PC-9 (cell line): ENCODE data around the gene DLEU7. TPM values are rescaled to one million over a fixed set of nuclear protein-coding genes. Genes with fewer than 3 reads are reported as not detected.

Experiments
- BruUV-seq: library from RNA; stranded (reverse); fragments of 400-500 nt; replicated peaks from 2 replicates; lab custom pipeline; 2021; lab: Mats Ljungman, UMichigan
- CTCF ChIA-PET: fragments of 300-600 bp; sonication (Branson Sonifier 250); formaldehyde crosslinking; loops from one replicate; lab custom pipeline; 2022; ENCODE audit warnings: antibody characterized with exemption; lab: Charles Lee
- POLR2A ChIA-PET: fragments of 300-600 bp; sonication (Branson Sonifier 250); formaldehyde crosslinking; loops from one replicate; lab custom pipeline; 2022; ENCODE audit warnings: antibody characterized with exemption; ENCODE audit not compliant: unreplicated experiment; lab: Charles Lee
- DNase-seq, 2 experiments: peaks; one replicate each; pipeline versions ENCODE4 v3.0.0 to v3.0.0-alpha.2; 2015 to 2022; ENCODE audit warnings: mixed read lengths in 1 of 2
- H2AFZ ChIP-seq: fragments of 200-600 bp; sonication (generic); 2 replicates; pipeline ENCODE4 v1.8.1; 2017; ENCODE audit warnings: antibody characterized with exemption
- H3F3A ChIP-seq: fragments of 200-600 bp; sonication (generic); 2 replicates; pipeline ENCODE4 v1.8.1; 2017; ENCODE audit warnings: antibody characterized with exemption, mild to moderate bottlenecking, low read depth; ENCODE audit not compliant: insufficient read depth
- H3K27ac ChIP-seq: fragments of 200-600 bp; sonication (generic); 2 replicates; pipeline ENCODE4 v1.6.1; 2016; ENCODE audit warnings: mixed run types
- H3K27me3 ChIP-seq: fragments of 200-600 bp; sonication (generic); 2 replicates; pipeline ENCODE4 v1.6.1; 2016; ENCODE audit warnings: low read depth, mixed run types; ENCODE audit not compliant: insufficient read depth
- H3K36me3 ChIP-seq: fragments of 200-600 bp; sonication (generic); 2 replicates; pipeline ENCODE4 v1.6.1; 2016; ENCODE audit warnings: low read depth, mixed run types
- H3K4me1 ChIP-seq: fragments of 200-600 bp; sonication (generic); replicated peaks from 2 replicates; pipeline ENCODE4 v1.6.1; 2016; ENCODE audit warnings: mixed run types; ENCODE audit not compliant: insufficient read depth
- H3K4me2 ChIP-seq: fragments of 200-600 bp; sonication (generic); 2 replicates; pipeline ENCODE4 v1.6.1; 2017; ENCODE audit warnings: mixed run types
- H3K4me3 ChIP-seq: fragments of 200-600 bp; sonication (generic); 2 replicates; pipeline ENCODE4 v1.6.1; 2016; ENCODE audit warnings: mixed run types
- H3K79me2 ChIP-seq: fragments of 200-600 bp; sonication (generic); 2 replicates; pipeline ENCODE4 v1.6.1; 2017; ENCODE audit warnings: low read depth, mixed run types
- H3K9me2 ChIP-seq: fragments of 200-600 bp; sonication (generic); 2 replicates; pipeline ENCODE4 v1.8.1; 2017; ENCODE audit warnings: mild to moderate bottlenecking; ENCODE audit not compliant: insufficient read depth
- H3K9me3 ChIP-seq: fragments of 200-600 bp; sonication (generic); 2 replicates; pipeline ENCODE4 v1.8.1; 2016; ENCODE audit warnings: low read depth; ENCODE audit not compliant: insufficient read depth
- H4K20me1 ChIP-seq: fragments of 200-600 bp; sonication (generic); 2 replicates; pipeline ENCODE4 v1.8.1; 2017; ENCODE audit not compliant: insufficient read depth
- CTCF ChIP-seq: fragments of 200-600 bp; sonication (generic); conservative IDR thresholded peaks from 2 replicates; pipeline ENCODE4 v1.6.1; 2017; ENCODE audit warnings: mixed run types, antibody characterized with exemption, mild to moderate bottlenecking, moderate library complexity
- EZH2 ChIP-seq: fragments of 200-600 bp; sonication (generic); IDR thresholded peaks from 2 replicates; pipeline ENCODE4 v1.8.0; 2017; ENCODE audit warnings: antibody characterized with exemption, low read depth
- intact Hi-C: fragments of 100-400 bp; cut with micrococcal nuclease; formaldehyde crosslinking; loops from one replicate; pipeline ENCODE4 v1.10.0; 2022; ENCODE audit not compliant: unreplicated experiment
- total RNA-seq: library from RNA; stranded (reverse); gene quantifications from 2 replicates; pipeline ENCODE4 v1.2.3, GENCODE V29; 2021

Gene DLEU7
- total RNA-seq, 1 experiment from 2014 or later, result not detected

- Histone ChIP-seq H3K4me2 (no peak overlapping the region), H4K20me1 (no peaks in the 10 kb centered on the region), H3K79me2 (no peaks in the 10 kb centered on the region), H3K27me3 (no peaks in the 10 kb centered on the region), H3F3A (no peaks in the 10 kb centered on the region), H3K4me3 (no peak overlapping the region), H3K9me2 (no peaks in the 10 kb centered on the region), H3K9me3 (peaks cover 3% of the 10 kb centered on the region), H3K27ac (no peak overlapping the region), H3K36me3 (no peaks in the 10 kb centered on the region), H3K4me1 (peaks cover 6% of the 10 kb centered on the region; the same call in 1 of the 2 replicates), H2AFZ (no peak overlapping the region)
- intact Hi-C loops, result no loop called here
- no TSS peak for BruUV-seq
- CTCF ChIA-PET, result no interaction called here
- TF ChIP-seq EZH2 (no peak), CTCF (no peak)
- DNase-seq, result no peak
- POLR2A ChIA-PET, result no interaction called here
Measured at GRCh38 chr13:50798923-50799322, 44.6 kb downstream of the DLEU7 start.

GRCh38 chr13:50797091-50797490 lies 46.4 kb downstream of the DLEU7 start:
- CTCF ChIA-PET, result no interaction called here
- no peak for DNase-seq
- BruUV-seq, result no TSS peak
- Histone ChIP-seq H3K79me2 (no peaks in the 10 kb centered on the region), H3K4me1 (peaks cover 6% of the 10 kb centered on the region; the same call in 1 of the 2 replicates), H3K4me3 (no peak overlapping the region), H2AFZ (no peak overlapping the region), H4K20me1 (no peaks in the 10 kb centered on the region), H3K9me2 (no peaks in the 10 kb centered on the region), H3K27ac (no peak overlapping the region), H3K27me3 (no peaks in the 10 kb centered on the region), H3K9me3 (no peaks in the 10 kb centered on the region), H3K4me2 (no peak overlapping the region), H3K36me3 (no peaks in the 10 kb centered on the region), H3F3A (no peaks in the 10 kb centered on the region)
- intact Hi-C loops, result no loop called here
- TF ChIP-seq EZH2, result no peak
- TF ChIP-seq CTCF, result no peak
- POLR2A ChIA-PET, result no interaction called here

GRCh38 chr13:50796463-50796862 lies 47.0 kb downstream of the DLEU7 start:
- Histone ChIP-seq H3K4me1 (peaks cover 6% of the 10 kb centered on the region; the same call in 1 of the 2 replicates), H3K27ac (no peak overlapping the region), H3K36me3 (no peaks in the 10 kb centered on the region), H3K4me2 (no peak overlapping the region), H3K4me3 (no peak overlapping the region), H2AFZ (no peak overlapping the region), H3K27me3 (no peaks in the 10 kb centered on the region), H3K9me2 (no peaks in the 10 kb centered on the region), H3K9me3 (no peaks in the 10 kb centered on the region), H4K20me1 (no peaks in the 10 kb centered on the region), H3F3A (no peaks in the 10 kb centered on the region), H3K79me2 (no peaks in the 10 kb centered on the region)
- intact Hi-C loops, result no loop called here
- no TSS peak for BruUV-seq
- DNase-seq, result no peak
- CTCF ChIA-PET, result no interaction called here
- TF ChIP-seq EZH2, result no peak
- TF ChIP-seq CTCF, result no peak
- POLR2A ChIA-PET, result no interaction called here
